Lower leg skin (tissue), 4 donors: Measurements from ENCODE around the gene PRICKLE1. TPM values are rescaled to one million over a fixed set of nuclear protein-coding genes. Genes with fewer than 3 reads are reported as not detected.
"Not testable (repeated sequence)": the region's sequence is repeated elsewhere in the genome, so short reads cannot be mapped to it uniquely, and the experiment has no call there.

Source experiments
- DNase-seq, 2 donors: peaks; one replicate each; pipeline ENCODE4 v3.0.0-alpha.2; 2019; ENCODE audit warnings: low spot score in 2 of 2
- H3K4me3 ChIP-seq: fragments of 200-600 bp; sonication (generic); 2 replicates; pipeline ENCODE4 v1.5.1; 2017; ENCODE audit warnings: mild to moderate bottlenecking, low read depth; ENCODE audit not compliant: poor library complexity, severe bottlenecking
- CTCF ChIP-seq, 3 donors: fragments of 450-650 bp; IDR thresholded peaks; one replicate each; pipeline ENCODE4 v1.5.1; 2016; ENCODE audit warnings: antibody characterized with exemption in 3 of 3, mild to moderate bottlenecking in 3 of 3, moderate library complexity in 2 of 3
- POLR2A ChIP-seq, 2 donors: fragments of 450-650 bp; IDR thresholded peaks; one replicate each; pipeline ENCODE4 v1.6.1; 2016 to 2017; ENCODE audit warnings: antibody characterized with exemption in 2 of 2, mild to moderate bottlenecking in 1 of 2, moderate library complexity in 1 of 2
- WGBS, 2 donors: methylation state at CpG; one replicate each; pipeline ENCODE4 v1.1.5; 2018; 5-methylcytosine and 5-hydroxymethylcytosine counted together
- intact Hi-C: fragments of 100-400 bp; cut with DNase I; formaldehyde crosslinking; loops from one replicate; pipeline ENCODE4 v1.15.0; 2023; ENCODE audit warnings: low total_unique reads
- total RNA-seq, 4 donors: library from RNA; depleted of rRNA; stranded (reverse); fragments of >200 nt; gene quantifications; one replicate each; pipeline ENCODE4 v1.1.0, GENCODE V29; 2016

The PRICKLE1 gene
- total RNA-seq, 4 donors from 2014 or later: 3.8 to 39.8 (median 14.4) TPM

DNA sequence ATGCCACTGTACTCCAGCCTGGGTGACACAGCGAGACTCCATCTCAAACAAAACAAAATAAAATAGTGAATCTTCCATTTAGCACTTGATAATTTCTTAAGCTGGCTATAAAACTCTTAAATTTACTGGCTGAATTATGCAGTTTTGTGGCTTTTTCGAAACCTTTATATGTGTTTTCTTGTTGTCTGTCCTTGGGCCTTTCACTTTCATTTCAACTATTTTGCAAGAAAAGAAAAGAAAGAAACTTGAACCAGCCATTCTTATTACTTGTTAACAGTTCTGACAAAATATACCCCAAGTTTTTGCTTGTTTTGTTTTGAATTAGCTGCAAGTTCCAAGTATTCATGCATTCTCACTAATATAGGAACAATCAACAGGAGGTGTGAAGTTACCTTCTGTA, 42.8 kb downstream of the PRICKLE1 start:
- intact Hi-C loops: no loop called here
- WGBS, 2 donors: 90 to 95% methylated on average over 2 of the region's 2 CpGs
- no peak overlapping the region for H3K4me3 ChIP-seq
- TF ChIP-seq CTCF (IDR thresholded peaks at IDR 0.05) (no peak), POLR2A (IDR thresholded peaks at IDR 0.05) (no peak)
- DNase-seq: no peak

DNA sequence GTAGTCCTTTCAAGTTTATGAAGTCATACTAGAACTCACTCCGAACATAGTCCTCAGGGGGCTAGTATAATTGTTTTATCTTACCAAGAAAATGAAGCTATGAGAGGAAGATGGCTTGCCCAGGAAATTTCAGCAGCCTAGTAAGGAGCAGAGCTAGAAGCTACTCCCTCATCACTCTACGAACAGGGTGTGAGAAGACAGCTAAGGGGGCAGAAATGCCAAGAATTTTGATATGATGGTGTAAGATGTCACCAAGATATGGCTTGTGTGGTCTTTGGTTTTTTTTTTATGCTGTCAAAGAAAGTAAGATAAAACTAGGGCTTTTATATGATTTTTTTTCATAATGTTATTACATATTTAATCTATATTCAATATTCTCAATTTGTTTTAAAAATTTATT, 47.6 kb downstream of the PRICKLE1 start:
- H3K4me3 ChIP-seq: no peak overlapping the region
- no peak for TF ChIP-seq CTCF (IDR thresholded peaks at IDR 0.05)
- TF ChIP-seq POLR2A (IDR thresholded peaks at IDR 0.05): no peak
- 62% methylated on average over 2 of the region's 2 CpGs for WGBS, 2 donors
- DNase-seq: no peak
- intact Hi-C loops: no loop called here

GRCh38 chr12:42541308-42541707, 48.2 kb downstream of the PRICKLE1 start:
- WGBS, 2 donors: 59% methylated on average over 2 of the region's 2 CpGs
- H3K4me3 ChIP-seq, DNase-seq, intact Hi-C loops: not testable (repeated sequence)

- no peak for DNase-seq
- H3K4me3 ChIP-seq: no peak overlapping the region
- 63% methylated on average over 1 of the region's 1 CpG for WGBS, 2 donors
- TF ChIP-seq CTCF (IDR thresholded peaks at IDR 0.05): no peak
- no peak for TF ChIP-seq POLR2A (IDR thresholded peaks at IDR 0.05)
- intact Hi-C loops: no loop called here
These were observed 49.9 kb downstream of the PRICKLE1 start for GRCh38 chr12:42539696-42540095.

- H3K4me3 ChIP-seq: no peak overlapping the region
- no peak for DNase-seq
- 61 to 65% methylated on average over 3 of the region's 3 CpGs for WGBS, 2 donors
- intact Hi-C loops: no loop called here
- TF ChIP-seq CTCF (IDR thresholded peaks at IDR 0.05) (no peak), POLR2A (IDR thresholded peaks at IDR 0.05) (no peak)
These were observed 51.3 kb downstream of the PRICKLE1 start for GRCh38 chr12:42538203-42538602.

GRCh38 chr12:42534184-42534838, 55.2 kb downstream of the PRICKLE1 start:
- 85 to 93% methylated on average over 4 of the region's 4 CpGs for WGBS, 2 donors
- intact Hi-C loops: no loop called here
- no peak for TF ChIP-seq POLR2A (IDR thresholded peaks at IDR 0.05)
- no peak for TF ChIP-seq CTCF (IDR thresholded peaks at IDR 0.05)
- DNase-seq: no peak
- no peak overlapping the region for H3K4me3 ChIP-seq
